HG02852 (cell line): ENCODE data around the gene SLC36A2.
"Not testable (repeated sequence)": the region's sequence is repeated elsewhere in the genome, so short reads cannot be mapped to it uniquely, and the experiment has no call there.

ENCODE experiments used
- ATAC-seq: cut with Tn5 transposase; IDR thresholded peaks from one replicate; pipeline ENCODE4 v1.9.1; 2021; ENCODE audit warnings: mild to moderate bottlenecking, moderate library complexity; ENCODE audit not compliant: unreplicated experiment

The SLC36A2 gene

GRCh38 chr5:151347369-151347768 lies at the start of gene SLC36A2:
SLC36A2 (minus strand) TSS chr5:151347559; CDS start chr5:151347460, 99 bp downstream.
- ATAC-seq = no peak

- no peak for ATAC-seq
Measured at GRCh38 chr5:151388960-151389359, 41.6 kb upstream of the SLC36A2 start.

GRCh38 chr5:151384106-151384505 lies 36.7 kb upstream of the SLC36A2 start:
- ATAC-seq = no peak

- ATAC-seq = no peak
Measured at GRCh38 chr5:151383011-151383410, 35.7 kb upstream of the SLC36A2 start.

- no peak for ATAC-seq
Measured at GRCh38 chr5:151382576-151382975, 35.2 kb upstream of the SLC36A2 start.

- no peak for ATAC-seq
Measured at GRCh38 chr5:151381899-151382298, 34.5 kb upstream of the SLC36A2 start.

GRCh38 chr5:151378616-151379015 lies 31.3 kb upstream of the SLC36A2 start:
- no peak for ATAC-seq

- no peak for ATAC-seq
Measured at GRCh38 chr5:151374539-151374938, 27.2 kb upstream of the SLC36A2 start.

GRCh38 chr5:151367038-151367437 lies 19.7 kb upstream of the SLC36A2 start:
- ATAC-seq = not testable (repeated sequence)

GRCh38 chr5:151363673-151364072 lies 16.3 kb upstream of the SLC36A2 start:
- no peak for ATAC-seq

- no peak for ATAC-seq
Measured at GRCh38 chr5:151362970-151363369, 15.6 kb upstream of the SLC36A2 start.

- no peak for ATAC-seq
Measured at GRCh38 chr5:151359391-151359790, 12.0 kb upstream of the SLC36A2 start.

GRCh38 chr5:151357792-151358191 lies 10.4 kb upstream of the SLC36A2 start:
- ATAC-seq = no peak

- no peak for ATAC-seq
Measured at GRCh38 chr5:151357097-151357496, 9.7 kb upstream of the SLC36A2 start.

- ATAC-seq = no peak
Measured at GRCh38 chr5:151351671-151352070, 4.3 kb upstream of the SLC36A2 start.

GRCh38 chr5:151348789-151349188 lies 1.4 kb upstream of the SLC36A2 start:
- ATAC-seq = no peak

- ATAC-seq = no peak
Measured at GRCh38 chr5:151345808-151346478, 1.4 kb downstream of the SLC36A2 start.

- no peak for ATAC-seq
Measured at GRCh38 chr5:151345187-151345807, 2.1 kb downstream of the SLC36A2 start.

GRCh38 chr5:151344088-151344487 lies 3.3 kb downstream of the SLC36A2 start:
- no peak for ATAC-seq

- ATAC-seq = no peak
Measured at GRCh38 chr5:151340004-151340403, 7.4 kb downstream of the SLC36A2 start.

- ATAC-seq = no peak
Measured at GRCh38 chr5:151338734-151339133, 8.6 kb downstream of the SLC36A2 start.

- no peak for ATAC-seq
Measured at GRCh38 chr5:151332857-151333256, 14.5 kb downstream of the SLC36A2 start.

- ATAC-seq = no peak
Measured at GRCh38 chr5:151328734-151329133, 18.6 kb downstream of the SLC36A2 start.
